GM12892 (cell line): Measurements from ENCODE around the gene ZRSR2.

Source experiments
- DNase-seq: peaks from one replicate; pipeline ENCODE4 v3.0.0; 2011; ENCODE audit not compliant: insufficient read length
- FAIRE-seq: peaks from 2 replicates; lab custom pipeline; 2011; peaks lifted over from hg19 to GRCh38; lab: Jason Lieb, UNC
- POLR2A ChIP-seq: IDR thresholded peaks from 2 replicates; pipeline ENCODE4 v1.6.1; 2011; ENCODE audit warnings: low read depth, low read length, control low read depth
- POLR2AphosphoS5 ChIP-seq: IDR thresholded peaks from 2 replicates; pipeline ENCODE4 v1.6.1; 2011; ENCODE audit warnings: low read depth, low read length, control low read depth
- TAF1 ChIP-seq: IDR thresholded peaks from 2 replicates; pipeline ENCODE4 v1.6.1; 2011; ENCODE audit warnings: low read depth, mild to moderate bottlenecking, control low read depth, low read length, borderline replicate concordance

ZRSR2 gene

GRCh38 chrX:15838017-15838416 lies 47.7 kb downstream of the ZRSR2 start:
- DNase-seq, result no peak
- no peak for TF ChIP-seq POLR2A
- no peak for TF ChIP-seq POLR2AphosphoS5
- TF ChIP-seq TAF1, result no peak
- no peak for FAIRE-seq

GRCh38 chrX:15841853-15842516 lies 51.7 kb downstream of the ZRSR2 start:
- peak; percentile 57 for FAIRE-seq
- TF ChIP-seq TAF1, result no peak
- no peak for TF ChIP-seq POLR2A
- no peak for TF ChIP-seq POLR2AphosphoS5
- DNase-seq, result no peak

GRCh38 chrX:15843960-15844359 lies 53.7 kb downstream of the ZRSR2 start:
- no peak for FAIRE-seq
- TF ChIP-seq POLR2A (no peak), TAF1 (no peak), POLR2AphosphoS5 (no peak)

GRCh38 chrX:15848576-15848975 lies 58.3 kb downstream of the ZRSR2 start:
- TF ChIP-seq POLR2A (no peak), TAF1 (no peak), POLR2AphosphoS5 (no peak)
- DNase-seq, result no peak
- FAIRE-seq, result no peak

More at GRCh38 chrX:15843960-15844359, 53.7 kb downstream of the ZRSR2 start:
- no peak for DNase-seq

GRCh38 chrX:15849555-15849954 lies 59.3 kb downstream of the ZRSR2 start:
- no peak for DNase-seq
- no peak for TF ChIP-seq POLR2A
- TF ChIP-seq POLR2AphosphoS5, result no peak
- no peak for TF ChIP-seq TAF1
- peak; percentile 73 for FAIRE-seq

- TF ChIP-seq POLR2AphosphoS5, result no peak
- TF ChIP-seq TAF1, result no peak
- DNase-seq, result no peak
- FAIRE-seq, result no peak
Measured at GRCh38 chrX:15853586-15854079, 63.3 kb downstream of the ZRSR2 start.

- no peak for FAIRE-seq
- TF ChIP-seq POLR2AphosphoS5, result no peak
- TF ChIP-seq POLR2A, result no peak
- no peak for TF ChIP-seq TAF1
- peak; percentile 26 for DNase-seq
Measured at GRCh38 chrX:15854080-15854655, 63.9 kb downstream of the ZRSR2 start.

GRCh38 chrX:15854712-15855567 lies 64.7 kb downstream of the ZRSR2 start, which contains the start of gene AP1S2:
Gene AP1S2 (minus strand): TSS chrX:15854813. CDS start chrX:15852524, 2,289 bp downstream.
- FAIRE-seq (peak; percentile 100), DNase-seq (peak; percentile 75)
- TF ChIP-seq POLR2A (peak; percentile 81), TAF1 (no peak; the same call in 1 of the 2 replicates), POLR2AphosphoS5 (peak; percentile 89)

GRCh38 chrX:15855568-15856221 lies 65.4 kb downstream of the ZRSR2 start:
- DNase-seq (no peak), FAIRE-seq (no peak)
- no peak for TF ChIP-seq TAF1
- TF ChIP-seq POLR2A, result no peak
- no peak for TF ChIP-seq POLR2AphosphoS5

GRCh38 chrX:15856222-15856587 lies 65.9 kb downstream of the ZRSR2 start:
- DNase-seq (no peak), FAIRE-seq (peak; percentile 93)
- TF ChIP-seq TAF1 (no peak), POLR2A (no peak), POLR2AphosphoS5 (no peak)

- DNase-seq (no peak), FAIRE-seq (no peak)
Measured at GRCh38 chrX:15856636-15857035, 66.4 kb downstream of the ZRSR2 start.

More at GRCh38 chrX:15856636-15857035, 66.4 kb downstream of the ZRSR2 start:
- TF ChIP-seq TAF1 (no peak), POLR2AphosphoS5 (no peak), POLR2A (no peak)
